Stimulated activated CD8-positive, alpha-beta memory T cell treated with anti-CD3 and anti-CD28 coated beads, Interleukin-12 subunit alpha, Interleukin-12 subunit beta, amount 100 ng/mL, for 24 hours (primary cell): ENCODE data around the gene BCAS3.

Source experiments
- DNase-seq: peaks from one replicate; pipeline ENCODE4 v3.0.0-alpha.2; 2020; ENCODE audit errors: extremely low read depth

The BCAS3 gene

DNA sequence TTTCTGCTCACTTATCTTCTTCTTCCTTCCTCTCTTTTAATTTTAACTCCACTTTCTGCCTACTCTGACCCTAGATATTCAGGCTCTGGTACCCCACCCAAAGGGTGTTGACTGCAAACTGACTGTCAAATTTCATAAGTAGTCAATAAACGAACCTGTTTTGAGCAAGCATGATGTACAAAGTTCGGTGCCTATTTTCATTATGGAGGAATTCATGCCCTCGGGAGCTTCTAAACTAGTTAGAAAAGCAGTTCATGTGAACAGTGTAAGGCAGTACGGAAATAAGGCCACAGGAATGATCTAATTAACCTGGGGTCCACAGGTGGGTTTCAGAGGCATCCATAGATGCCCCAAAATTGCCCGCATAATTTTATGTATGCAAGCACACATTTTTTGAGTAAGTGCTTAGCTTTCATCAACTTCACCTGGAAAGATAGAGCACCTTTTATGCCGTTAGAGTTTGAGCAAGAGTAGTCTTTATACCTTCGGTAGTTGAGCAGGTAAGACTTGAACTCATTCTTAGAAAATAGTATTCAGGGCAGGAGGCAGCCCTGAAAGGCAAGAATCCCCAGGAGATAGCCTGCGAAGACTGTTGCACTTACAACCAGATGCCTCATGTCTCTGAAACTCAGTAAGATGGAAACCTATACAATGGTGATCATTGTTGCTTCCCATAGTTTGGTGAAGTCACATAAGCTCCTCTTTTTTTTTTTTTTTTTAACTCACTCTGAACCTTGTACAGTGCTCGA is 685.4 kb downstream of the BCAS3 start:
- DNase-seq: no peak

DNA sequence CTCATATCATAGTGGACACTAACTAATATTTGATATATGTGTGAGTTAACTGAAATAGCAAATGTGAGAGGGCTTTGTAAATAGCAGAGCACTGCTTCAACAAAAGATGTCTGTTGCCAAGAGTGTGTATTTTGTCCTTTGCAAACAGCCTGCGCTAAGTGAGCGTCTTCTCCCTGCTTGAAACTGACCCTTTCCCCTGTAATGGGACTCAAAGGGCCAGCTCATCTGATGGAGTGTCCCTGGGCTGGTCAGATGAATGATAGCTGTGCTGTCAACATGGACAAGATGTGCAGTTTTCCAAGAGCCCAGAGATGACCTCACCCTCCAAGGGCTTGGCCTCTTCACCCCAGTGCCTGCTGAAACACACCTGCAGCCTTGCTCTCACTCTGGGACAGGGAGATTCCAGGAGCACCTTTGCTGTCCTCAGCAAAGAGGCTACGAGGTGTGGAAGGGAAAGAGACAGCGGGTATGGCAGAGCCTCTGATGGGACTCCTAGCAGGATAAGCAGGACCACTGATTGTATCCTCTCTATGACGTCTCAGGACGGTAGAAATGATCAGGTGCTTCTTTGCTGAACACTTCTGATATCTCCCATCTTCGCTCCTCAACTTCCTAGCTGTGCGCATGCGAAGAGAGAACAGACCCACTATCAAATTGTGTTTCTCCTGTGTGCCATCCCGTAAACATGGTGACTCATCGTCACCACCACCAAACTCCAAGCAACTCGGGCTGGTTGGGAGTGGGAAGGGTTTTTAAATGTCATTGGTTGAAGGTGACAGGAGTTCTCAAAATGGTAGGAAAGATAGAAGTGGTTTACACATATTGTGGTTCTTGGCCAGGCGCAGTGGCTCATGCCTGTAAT is 686.2 kb downstream of the BCAS3 start:
- DNase-seq: no peak

DNA sequence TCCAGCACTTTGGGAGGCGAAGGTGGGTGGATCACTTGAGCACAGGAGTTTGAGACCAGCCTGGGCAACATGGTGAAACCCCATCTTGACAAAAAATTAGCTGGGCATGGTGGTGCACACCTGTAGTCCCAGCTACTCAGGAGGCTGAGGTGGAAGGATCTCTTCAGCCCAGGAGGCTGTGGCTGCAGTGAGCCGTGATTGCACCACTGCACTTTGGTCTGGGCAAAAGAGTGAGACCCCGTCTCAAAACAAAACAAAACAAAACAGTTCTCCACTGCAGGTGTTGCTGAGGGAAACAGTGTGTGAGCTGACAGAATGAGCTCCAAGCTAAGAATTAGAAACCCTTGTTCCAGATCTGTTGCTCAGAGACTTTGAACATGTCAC is 686.8 kb downstream of the BCAS3 start:
- no peak for DNase-seq

DNA sequence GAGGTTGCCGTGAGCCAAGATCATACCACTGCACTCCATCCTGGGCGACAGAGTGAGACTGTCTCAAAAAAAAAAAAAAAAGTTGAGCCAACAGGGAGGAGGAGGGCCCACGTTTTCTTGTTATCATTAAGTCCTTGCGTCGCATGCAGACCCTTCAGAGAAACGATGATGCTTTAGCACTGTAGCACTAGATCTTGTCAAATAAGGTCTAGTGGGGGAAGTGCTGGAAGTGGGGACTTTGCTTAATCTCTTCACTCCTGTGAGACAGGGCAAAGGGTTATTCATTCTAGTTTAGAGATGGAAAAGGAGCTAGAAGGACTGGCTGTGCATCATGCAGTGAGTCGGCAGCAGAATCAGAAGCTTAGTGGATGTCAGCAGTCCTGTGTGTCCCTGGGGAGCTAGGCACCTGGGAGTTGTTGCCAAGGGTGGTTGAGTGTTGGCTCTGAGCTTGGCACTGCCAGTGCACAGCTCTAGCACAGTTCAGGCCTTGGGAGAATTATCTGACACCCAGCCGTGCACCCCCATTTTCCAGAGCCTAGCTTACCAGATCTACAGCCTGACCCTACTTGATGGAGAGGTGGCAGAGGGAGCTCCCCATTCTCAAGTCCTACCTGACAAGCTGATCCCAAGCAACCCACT is 688.5 kb downstream of the BCAS3 start:
- DNase-seq: no peak

DNA sequence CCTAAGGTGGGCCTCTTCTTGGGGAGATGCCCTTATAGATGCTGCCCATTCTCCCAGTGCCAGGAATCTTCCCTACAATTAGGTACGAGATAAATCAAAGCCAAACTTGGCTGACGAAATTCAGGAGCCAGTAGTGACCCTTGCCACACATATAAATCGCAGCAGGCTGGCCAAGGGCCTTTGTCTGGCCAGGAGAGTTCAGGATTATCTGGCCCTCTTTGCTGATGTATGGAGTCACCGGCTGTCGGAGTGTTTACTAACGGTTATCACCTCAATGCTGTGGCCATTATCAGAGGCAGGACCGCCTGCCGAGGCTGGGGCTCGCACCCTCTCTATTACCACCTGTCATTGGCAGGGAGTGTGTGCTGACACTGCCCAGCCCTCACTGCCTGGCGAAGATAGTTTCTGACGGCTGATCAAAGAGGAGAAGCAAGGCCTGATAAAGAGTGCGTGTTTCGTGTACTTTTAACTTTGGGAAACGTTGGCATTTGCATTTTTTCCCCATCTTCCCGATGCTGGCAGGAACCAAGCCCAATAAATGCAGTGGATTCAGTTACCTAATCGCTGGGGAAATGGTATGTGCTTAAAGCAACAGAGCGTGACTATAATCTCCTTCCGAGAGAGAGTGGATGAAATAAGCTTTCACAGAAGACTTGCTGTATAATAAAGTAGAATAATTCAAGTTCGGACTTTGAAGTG is 689.2 kb downstream of the BCAS3 start:
- DNase-seq: no peak

DNA sequence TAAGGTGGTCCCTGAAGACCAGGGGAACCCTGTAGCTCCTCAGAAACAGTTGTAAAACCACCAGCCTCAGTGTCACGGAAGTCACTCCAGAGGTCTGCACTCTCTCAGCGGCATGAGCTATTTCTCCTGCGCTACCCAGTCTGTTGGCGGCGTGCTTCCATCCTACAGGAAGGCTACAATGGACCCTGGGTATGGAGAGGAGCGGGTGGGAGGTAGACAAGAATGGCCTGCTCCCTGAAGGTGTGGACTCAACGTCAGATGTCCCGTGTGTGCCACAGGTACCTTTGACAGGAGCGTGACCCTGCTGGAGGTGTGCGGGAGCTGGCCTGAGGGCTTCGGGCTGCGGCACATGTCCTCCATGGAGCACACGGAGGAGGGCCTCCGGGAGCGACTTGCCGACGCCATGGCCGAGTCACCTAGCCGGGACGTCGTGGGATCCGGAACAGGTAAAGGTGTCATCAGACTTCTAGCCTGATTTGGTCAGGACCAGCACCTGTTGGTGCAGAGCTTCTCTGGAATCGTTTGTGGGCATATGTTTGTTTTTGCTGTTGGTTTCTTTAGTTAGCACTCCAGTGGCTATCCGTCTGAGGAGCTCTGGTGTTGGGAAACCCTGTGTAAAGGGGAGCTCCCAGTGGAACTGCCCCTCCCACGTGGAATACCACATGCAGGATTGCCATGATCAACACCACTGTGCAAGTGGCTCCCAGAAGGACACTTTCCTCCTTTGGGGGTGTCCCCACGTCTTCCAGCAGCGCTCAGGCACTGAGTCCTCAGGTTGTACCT is 690.6 kb downstream of the BCAS3 start:
- DNase-seq: no peak

DNA sequence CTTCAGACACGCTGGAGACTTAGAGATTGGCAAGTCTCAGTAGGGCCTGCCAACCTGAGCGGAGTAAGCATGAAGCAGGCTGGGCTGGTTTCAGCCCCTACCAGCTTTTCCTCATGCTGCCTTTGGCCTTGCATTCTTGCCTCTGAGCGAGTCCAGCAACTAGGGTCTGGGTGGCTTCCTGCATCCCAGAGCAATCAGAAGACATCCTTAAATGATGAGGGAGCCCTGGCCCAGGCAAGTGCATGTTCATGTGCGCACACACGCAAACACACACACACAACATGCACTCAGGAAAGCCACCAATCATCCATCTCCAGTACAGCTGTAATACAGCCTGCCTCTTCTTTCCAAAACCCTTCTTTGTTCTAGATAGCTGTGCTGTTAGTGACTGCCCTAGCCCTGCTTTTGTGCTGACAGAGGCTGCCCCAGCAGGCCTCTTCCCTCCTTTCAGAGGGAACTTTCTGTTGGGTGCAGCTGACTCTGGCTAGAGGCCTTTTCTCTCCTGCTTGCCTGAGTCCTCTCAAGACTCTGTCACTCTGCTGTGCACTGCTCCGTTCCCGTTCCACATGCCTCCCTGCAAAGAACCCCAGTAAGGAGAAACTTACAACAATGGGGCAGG is 691.3 kb downstream of the BCAS3 start:
- no peak for DNase-seq

DNA sequence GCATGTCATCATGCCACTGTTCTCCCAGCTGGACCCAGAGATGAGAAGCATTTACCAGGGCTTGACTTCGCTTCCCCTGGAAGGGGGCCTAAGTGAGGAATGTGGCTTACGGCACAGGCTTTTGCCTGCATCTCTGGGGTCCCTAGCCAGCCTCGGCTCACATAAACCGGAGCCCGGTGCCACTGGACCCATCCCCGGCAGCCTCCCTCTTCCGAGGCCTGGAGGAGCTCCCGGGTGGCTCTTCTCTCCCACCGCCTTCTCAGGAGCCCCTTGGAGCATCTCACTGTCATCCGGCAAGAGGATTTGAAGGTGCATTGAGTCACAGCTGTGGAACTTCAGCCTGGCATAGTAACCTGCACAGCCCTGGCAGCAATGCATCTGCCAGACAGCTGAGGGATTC is 692.1 kb downstream of the BCAS3 start:
- DNase-seq: no peak

DNA sequence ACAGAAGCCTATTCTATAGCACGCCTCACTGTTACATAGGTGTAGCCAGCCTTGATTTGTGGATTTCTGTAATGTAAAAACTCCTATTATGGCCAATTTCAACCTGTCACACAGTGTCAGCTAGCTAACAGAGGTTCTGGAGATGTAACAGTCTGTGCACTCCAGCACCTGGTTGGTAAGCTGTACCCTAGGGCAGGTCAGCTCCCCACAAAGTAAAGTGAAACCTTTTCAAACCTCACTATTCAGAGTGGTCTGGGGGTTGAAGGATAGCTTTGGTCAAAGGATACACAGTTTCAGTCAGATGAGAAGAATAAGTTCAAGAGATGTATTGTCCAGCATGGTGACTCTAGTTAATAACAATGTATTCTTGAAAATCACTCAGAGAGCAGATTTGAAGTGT is 693.5 kb downstream of the BCAS3 start:
- DNase-seq: no peak

DNA sequence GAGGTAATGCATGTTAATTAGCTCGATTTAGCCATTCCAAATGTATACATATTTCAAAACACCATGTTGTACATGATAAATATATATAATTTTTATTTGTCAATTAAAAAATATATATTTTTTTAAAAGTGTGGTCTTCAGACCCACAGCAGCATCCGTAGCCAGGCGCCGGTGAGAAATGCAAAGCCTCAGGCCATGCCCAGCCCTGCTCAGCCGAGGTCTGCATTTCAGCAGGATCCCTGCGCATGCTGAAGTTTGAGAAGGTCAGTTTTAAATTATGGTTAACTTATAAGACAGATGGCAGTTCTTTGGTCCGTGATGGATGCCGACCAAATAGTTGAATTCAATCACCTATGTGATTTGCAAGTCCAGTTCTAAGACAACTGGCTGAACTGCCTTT is 694.0 kb downstream of the BCAS3 start:
- no peak for DNase-seq

DNA sequence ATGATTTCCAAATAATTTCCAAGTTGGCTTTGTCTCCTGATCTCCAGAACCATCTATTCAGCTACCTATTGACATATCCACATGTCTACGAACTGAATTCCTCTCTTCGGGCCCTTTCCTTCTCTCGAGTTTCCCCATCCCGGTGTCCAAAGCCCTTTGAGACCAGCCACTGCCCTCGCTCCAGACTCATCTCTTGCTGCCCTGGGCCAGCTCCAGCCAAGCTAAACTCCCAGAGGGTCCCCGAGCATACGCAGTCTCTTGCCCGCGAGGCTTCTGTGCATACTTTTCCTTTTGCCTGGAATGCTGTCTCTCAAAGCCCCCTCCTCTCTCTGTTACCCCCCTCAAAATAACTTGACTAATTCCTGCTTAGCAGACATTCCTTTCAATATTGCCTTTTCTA is 694.8 kb downstream of the BCAS3 start:
- DNase-seq: no peak

DNA sequence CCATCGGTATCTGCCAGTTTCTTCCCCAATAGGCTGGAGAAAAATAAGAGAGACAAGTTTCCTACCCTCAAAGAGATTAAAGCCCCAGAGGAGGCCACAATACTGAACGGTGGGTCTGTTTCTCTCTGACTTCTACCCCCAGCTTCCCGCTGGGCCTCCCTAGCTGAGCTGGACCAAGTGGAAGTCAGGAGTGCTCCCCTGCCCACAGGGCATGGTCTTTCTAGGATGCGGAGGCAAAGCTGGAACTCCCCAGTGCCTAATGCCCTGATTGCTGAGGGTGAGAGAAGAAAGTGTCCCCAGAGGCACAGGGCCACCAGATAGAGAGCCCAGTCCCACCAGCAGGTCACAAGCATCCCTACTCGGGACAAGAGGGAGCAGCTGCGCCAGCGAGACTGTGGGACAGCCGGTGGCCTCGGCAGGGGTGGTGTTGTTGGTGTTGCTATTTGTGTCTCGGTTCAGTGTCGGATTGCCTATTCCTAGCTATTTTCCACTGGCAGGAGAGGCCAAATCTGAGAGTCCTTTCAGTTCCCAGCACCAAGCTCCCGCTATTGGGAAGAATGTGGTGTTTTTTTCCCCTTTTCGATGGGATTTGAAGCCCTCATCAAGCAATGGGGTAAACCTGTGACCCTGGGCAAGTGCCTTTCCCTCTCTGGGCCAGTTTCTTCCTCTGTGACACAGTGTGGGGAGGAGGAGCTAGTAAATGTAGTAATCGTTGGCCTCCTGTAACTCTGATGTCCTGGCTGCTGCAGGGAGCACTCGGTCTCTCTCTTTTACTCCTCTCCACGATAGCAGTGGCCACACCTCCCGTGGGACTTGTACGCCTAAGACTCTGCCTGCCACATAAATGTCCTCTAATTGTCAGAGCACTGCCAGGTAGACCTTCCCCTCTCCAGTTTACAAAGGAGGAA is 699.5 kb downstream of the BCAS3 start:
- no peak for DNase-seq

DNA sequence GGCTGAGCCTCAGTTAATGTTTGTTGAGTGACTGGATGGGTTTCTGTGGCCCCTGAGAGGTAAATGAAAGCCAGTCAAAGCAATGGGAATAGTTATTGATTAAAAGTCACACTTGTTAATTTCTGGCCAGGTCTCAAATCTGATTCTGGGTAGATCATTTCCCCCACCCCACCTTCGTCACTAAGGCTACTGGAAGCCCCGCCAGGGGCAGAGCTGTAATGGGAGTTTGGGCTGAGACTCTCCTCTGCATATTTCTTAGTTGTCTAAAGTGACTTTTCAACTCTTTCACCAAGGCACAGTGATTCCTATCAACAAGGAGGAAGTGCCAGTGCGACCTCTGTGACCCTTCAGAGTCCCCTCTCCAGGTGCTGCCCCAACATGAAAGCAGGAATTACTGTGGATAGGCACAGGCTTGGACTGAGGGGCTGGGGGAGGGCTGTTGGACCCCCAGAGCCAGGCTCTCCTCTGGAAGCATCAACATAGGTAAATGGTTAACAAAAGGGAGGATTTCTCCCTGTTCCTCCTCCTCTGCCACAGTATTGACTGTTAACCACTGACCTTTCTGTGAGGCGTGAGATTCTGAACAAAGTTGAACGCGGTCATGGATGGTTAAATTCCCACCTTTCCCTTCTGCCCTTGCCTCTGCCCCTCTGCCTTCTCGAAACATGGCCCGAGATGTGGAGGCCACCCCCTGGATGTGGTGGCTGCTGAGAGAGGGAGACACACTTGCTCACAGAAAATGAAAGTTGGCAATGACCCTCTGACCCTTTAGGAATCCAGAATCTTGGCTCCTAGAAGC is 701.2 kb downstream of the BCAS3 start:
- DNase-seq: no peak

DNA sequence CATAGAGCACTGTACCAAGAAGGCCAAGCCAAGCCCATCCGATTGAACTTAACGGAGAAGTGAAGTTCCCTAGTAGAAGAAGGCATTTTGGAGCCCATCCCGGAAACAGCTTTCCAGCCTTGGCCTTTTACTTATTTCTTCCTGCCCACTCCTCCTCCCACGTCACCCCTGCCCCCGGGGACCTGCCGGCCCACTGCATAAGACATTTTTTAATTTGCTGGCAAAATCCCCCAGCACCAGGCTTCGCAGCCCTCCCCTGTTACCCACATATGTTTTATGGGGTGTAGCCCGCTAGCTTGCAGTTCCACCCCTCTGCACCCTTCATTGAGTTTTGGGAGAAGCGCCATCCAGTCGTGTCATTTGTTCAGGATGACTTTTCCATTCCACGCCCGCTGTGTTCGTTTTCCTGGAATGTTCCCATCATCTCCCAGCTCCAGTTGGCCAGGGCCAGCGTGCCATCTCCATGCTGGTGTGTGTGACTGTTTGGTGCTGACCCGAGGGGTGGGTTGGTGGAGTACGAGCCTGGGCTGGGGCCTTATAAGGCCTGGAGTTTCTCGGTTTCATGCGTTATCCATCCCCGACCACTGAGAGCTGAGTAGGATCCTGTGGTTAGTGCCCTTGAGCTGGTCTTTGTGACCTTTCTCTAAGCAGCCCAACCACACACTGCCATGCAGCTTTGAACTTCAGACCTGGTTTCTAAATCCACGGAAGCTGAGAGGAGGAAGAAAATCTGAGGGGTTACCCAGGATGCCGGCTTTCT is 702.0 kb downstream of the BCAS3 start:
- no peak for DNase-seq

DNA sequence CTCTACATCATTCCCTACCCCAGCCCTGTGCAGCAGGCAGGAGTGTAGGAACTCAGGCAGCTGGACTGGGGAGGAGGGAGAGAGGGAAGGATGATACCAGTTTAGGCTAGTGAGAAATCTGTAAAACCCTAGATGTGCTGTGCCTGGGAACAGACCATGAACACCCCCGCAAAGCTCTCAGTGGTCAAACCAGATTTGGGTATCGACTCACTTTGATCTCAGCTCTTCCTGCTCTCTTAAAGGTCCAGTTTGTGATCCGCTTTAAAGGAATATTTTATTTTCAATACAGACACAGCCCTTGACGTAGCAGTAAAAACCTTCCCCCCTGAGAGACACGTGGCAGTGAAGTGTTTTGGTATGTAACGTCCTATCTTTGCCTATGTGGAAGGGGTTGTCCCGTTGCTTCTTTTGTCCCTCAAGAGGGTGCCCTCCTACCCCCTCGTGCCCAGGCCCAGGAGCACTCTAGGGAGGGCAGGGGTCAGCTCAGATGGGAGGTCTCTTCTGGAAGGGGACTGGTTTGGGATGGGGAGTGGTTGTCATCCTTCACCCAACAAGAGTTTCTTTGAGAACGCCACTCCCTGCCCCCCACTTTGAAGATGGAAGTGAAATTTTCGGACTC is 702.7 kb downstream of the BCAS3 start:
- DNase-seq: no peak

DNA sequence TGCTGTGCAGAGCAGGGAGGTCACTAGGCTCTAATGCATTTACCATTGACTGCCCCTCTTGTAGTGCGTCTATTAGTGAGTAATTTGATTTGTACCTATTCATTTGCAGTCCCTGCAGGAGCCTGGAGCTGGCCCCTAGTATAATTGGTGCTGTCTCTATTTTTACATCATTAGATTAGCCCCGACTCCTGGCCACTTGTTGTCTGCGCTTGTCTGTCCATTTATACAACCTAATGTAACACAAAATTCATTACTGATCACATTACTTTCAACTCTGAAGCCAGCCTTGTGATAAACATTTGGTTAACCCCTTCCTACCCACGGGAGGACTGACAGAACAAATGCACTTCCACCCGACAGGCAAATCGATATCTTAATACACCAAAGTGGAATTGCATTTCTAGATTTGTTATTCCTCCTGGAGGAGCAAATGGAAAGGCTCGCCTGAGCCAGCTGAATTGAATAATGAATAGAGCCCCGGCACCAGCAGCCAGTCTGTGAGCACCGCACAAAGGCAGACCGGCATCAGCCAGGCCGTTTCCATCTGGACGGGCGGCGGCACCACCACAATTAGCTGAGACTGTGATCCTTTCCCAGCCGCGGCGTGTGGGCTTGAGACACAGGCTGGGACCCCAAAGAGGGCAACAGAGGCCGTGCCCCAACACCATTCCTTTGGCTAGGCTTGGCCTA is 703.3 kb downstream of the BCAS3 start:
- no peak for DNase-seq

DNA sequence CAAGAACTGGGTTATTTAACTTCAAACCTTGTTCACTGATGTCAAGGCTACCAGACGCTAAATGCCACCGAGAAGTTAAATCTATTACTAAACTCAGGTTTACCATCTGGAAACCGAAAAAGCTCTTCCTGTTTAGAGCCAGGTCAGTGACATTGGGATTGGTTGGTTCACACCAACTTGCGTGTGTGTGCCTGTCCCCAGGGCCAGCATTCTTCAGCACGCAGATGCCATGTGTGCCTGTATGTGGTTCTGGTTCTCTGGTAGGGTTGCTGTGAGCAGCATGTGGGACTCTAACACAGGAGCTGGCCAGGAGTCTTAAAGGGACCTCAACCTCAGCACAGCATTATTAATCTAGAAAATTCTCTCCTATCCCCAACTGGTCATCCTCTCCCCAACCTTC is 703.9 kb downstream of the BCAS3 start:
- DNase-seq: no peak
